ENCODE measurements around the gene ZC2HC1C.
A peak's percentile ranks its signal among the peaks of the same experiment; 100 is the strongest.

Gene ZC2HC1C

DNA sequence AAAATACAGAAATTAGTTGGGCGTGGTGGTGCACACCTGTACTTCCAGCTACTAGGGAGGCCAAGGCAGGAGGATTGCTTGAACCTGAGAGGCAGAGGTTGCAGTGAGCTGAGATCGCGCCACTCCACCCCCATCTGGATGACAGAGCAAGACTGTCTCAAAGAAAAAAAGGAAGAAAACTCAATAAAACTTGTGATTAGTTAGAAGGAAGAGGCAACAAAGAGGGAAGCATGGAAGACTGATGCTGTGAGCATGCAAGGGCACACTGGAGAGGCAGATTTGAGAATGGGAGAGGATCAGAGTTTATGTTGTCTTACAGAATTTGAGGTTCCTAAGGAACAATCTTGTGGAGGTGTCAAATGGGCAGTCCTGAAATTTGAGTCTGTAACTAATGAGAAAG lies 2.8 kb upstream of the ZC2HC1C start:
- no peak overlapping the region for H3K27ac ChIP-seq
- TF ChIP-seq, protein P1, sequence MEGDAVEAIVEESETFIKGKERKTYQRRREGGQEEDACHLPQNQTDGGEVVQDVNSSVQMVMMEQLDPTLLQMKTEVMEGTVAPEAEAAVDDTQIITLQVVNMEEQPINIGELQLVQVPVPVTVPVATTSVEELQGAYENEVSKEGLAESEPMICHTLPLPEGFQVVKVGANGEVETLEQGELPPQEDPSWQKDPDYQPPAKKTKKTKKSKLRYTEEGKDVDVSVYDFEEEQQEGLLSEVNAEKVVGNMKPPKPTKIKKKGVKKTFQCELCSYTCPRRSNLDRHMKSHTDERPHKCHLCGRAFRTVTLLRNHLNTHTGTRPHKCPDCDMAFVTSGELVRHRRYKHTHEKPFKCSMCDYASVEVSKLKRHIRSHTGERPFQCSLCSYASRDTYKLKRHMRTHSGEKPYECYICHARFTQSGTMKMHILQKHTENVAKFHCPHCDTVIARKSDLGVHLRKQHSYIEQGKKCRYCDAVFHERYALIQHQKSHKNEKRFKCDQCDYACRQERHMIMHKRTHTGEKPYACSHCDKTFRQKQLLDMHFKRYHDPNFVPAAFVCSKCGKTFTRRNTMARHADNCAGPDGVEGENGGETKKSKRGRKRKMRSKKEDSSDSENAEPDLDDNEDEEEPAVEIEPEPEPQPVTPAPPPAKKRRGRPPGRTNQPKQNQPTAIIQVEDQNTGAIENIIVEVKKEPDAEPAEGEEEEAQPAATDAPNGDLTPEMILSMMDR (IDR thresholded peaks at IDR 0.05) = no peak

DNA sequence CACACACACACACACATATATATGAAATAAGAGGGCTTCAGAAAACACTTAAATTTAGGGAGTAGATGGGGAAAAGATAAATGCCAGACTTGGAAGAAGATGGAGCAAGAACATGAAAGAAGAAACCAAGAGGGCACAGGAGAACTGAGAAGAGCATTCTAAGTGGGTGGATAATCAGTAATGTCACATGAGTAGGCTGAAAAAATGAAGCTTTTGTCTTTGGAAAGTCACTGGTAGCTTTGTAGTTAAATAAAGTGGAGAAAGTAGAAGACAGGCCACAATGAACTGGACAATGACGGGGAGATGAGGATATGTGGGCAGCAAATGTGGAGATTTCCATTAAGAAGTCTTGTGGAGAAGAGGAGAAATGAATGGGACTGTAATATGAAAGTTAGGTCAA lies 2.2 kb upstream of the ZC2HC1C start:
- no peak for TF ChIP-seq ZFX (IDR thresholded peaks at IDR 0.05; ENCODE audit: borderline replicate concordance)
- TF ChIP-seq, protein P1 (IDR thresholded peaks at IDR 0.05) = no peak

DNA sequence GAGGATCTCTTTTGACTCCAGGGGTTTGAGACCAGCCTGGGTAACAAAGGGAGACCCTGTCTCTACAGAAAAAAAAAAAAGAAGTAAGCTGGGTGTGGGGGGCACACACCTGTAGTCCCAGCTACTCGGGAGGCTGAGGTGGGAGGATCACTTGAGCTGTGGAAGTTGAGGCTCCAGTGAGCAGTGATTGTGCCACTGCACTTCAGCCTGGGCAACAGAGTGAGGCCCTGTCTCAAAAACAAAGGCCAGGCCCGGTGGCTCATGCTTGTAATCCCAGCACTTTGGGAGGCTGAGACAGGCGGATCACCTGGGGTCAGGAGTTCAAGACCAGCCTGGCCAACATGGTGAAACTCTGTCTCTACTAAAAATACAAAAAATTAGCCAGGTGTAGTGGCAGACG lies 1.7 kb upstream of the ZC2HC1C start:
- H3K27ac ChIP-seq = peak overlapping the region; percentile 93; the same call in 1 of the 2 replicates

More for the DNA sequence above, 2.2 kb upstream of the ZC2HC1C start:
- H3K27ac ChIP-seq = no peak overlapping the region

DNA sequence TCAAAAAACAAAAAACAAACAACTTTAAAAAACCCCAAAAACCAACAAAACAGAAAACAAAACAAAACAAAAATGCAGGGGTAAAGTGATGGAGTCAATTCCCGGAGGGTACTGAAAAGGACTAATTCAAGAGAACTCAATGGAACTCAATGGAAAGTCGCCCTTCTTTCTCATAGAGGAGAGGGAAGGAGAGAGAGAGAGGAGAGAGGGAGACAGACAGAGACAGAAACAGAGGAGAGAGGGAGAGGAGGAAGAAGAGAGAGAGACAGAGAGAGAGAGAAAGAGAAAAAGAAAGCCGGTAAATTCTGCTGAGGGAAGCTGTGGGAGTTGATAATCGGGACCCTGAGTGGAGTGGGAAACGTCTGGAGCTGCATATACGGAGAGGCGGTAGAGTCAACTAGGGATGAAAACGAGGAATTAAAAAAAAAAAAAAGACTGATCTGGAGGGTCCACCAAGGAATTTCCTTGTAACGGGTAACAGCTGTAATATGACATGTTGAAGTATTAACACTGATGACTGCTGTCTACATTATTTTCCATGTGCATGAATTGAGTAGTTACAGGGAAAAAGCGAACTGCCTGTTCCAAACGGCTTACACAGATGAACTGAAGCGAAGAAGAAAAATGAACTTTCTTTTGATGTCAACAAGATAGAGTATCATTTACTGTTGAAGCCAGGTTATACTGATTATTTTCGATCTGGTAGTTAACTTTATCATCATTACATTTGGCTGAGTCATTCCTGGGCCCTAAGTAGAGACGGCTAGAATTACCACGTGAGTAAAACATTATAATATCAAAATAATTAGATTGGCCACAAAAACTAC lies 934 bp upstream of the ZC2HC1C start:
- TF ChIP-seq ZFX (IDR thresholded peaks at IDR 0.05; ENCODE audit: borderline replicate concordance) = no peak
- TF ChIP-seq, protein P1 (IDR thresholded peaks at IDR 0.05) = no peak
- H3K27ac ChIP-seq = peak overlapping the region; percentile 93

DNA sequence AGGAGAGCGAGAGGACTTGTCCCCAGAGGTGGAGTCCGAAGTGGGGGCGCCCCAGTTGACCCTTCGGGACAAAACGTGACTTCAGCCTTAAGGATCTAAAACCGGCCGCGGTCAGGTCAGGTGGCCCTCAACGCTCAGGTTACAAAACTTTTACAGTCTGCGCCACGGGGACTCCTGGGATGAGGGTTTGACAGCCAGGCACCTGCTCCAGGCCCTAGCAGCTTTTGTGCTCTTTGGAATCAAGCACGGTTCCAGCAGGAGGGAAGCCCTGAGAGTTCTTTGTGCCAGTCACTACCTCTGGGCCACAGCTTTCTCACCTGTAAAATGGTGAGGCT lies 337 bp downstream of the ZC2HC1C start:
- peak overlapping the region; percentile 93 for H3K27ac ChIP-seq
- TF ChIP-seq, protein P1 (IDR thresholded peaks at IDR 0.05) = no peak
- TF ChIP-seq ZFX (IDR thresholded peaks at IDR 0.05; ENCODE audit: borderline replicate concordance) = no peak

DNA sequence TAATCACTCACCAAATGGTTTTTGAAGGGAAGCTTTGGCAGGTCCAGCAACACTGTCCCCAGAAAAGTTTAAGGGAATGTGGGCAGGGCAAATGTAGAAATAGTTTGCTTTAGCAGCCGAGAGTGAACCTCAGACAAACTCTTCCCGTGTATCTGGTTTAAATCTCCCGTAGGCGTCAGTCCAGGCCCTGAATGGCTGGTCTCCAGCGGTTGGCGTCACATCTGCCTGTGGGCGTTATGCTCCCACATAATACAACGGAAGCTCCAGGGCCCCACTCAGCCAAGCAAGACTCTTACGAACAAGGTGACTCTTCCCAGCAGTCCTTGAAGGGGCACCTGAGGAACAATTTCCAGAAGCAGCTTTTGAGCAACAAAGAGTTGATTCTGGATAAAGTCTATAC lies 942 bp downstream of the ZC2HC1C start:
- H3K27ac ChIP-seq = peak overlapping the region; percentile 93
- TF ChIP-seq, protein P1 (IDR thresholded peaks at IDR 0.05) = no peak
- no peak for TF ChIP-seq ZFX (IDR thresholded peaks at IDR 0.05; ENCODE audit: borderline replicate concordance)

DNA sequence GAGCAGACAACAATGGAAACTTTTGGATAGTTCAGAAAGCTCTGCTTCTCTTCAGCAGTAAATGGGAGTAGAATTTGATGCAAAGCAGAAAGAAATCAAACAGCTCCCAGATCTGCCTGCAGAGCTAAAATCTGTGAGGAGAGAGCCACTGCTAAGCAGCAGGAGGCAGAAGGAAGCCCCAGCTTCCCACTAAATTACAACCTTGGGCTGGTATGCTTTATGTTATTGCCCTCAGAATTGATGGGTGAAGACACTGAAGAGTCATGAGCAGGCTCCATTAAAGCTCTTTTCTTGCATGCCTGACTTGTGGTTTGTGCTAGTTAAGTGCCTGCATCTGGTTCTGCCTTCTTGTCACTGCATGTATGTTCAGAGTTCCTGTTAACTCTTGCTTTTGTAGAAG lies 8.4 kb downstream of the ZC2HC1C start:
- TF ChIP-seq ZFX (IDR thresholded peaks at IDR 0.05; ENCODE audit: borderline replicate concordance) = no peak
- TF ChIP-seq, protein P1 (IDR thresholded peaks at IDR 0.05) = no peak
- H3K27ac ChIP-seq = no peak overlapping the region

DNA sequence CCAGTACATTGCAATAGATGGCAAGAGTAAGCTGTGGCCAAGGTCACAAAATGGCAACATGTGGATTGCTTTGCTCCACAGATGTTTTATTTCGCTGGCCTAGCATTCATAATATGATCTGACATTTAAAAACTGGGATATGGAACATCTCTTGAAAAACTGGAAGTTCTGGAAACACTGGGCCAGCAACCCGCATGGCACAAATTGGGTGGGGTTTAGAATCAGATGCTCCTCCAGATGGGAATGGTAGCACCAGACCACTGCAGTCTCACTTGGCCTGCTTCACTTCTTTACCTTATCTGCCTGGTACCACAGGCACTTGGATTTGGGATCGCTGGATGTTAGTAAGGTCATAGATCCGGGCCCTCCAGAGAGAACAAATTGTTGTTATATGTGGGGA lies 10.1 kb downstream of the ZC2HC1C start:
- H3K27ac ChIP-seq = no peak overlapping the region
- TF ChIP-seq ZFX (IDR thresholded peaks at IDR 0.05; ENCODE audit: borderline replicate concordance) = no peak
- TF ChIP-seq, protein P1 (IDR thresholded peaks at IDR 0.05) = no peak
